HCT116 (cell line): ENCODE data around the gene SPSB3. TPM values are rescaled to one million over a fixed set of nuclear protein-coding genes. Genes with fewer than 3 reads are reported as not detected.

Experiments used
- ATAC-seq: fragments of 200-7000 bp; cut with Tn5 transposase; 2 replicates; pipeline ENCODE4 v1.9.1; 2020; ENCODE audit warnings: mild to moderate bottlenecking, moderate library complexity
- BruUV-seq: library from RNA; stranded (reverse); fragments of 400-500 nt; replicated peaks from 2 replicates; lab custom pipeline; 2021; lab: Mats Ljungman, UMichigan
- CTCF ChIA-PET: fragments of 300-600 bp; sonication (Branson Sonifier 250); formaldehyde crosslinking; loops from one replicate; lab custom pipeline; 2021; ENCODE audit warnings: antibody characterized with exemption; lab: Charles Lee
- POLR2A ChIA-PET: fragments of 300-600, 350-600 bp; sonication (Branson Sonifier 250); formaldehyde crosslinking; loops from one replicate; lab custom pipeline; 2021; ENCODE audit warnings: antibody characterized with exemption; lab: Charles Lee
- RAD21 ChIA-PET, 2 experiments: fragments of 300-600 bp; sonication (Branson Sonifier 250); formaldehyde crosslinking; loops; one replicate each; lab custom pipeline; 2023; ENCODE audit warnings: low total read pairs in 2 of 2; ENCODE audit not compliant: uncharacterized antibody in 2 of 2, unreplicated experiment in 2 of 2, low non-redundant PET in 1 of 2; lab: Charles Lee
- DNase-seq: peaks from one replicate; pipeline ENCODE4 v3.0.0-alpha.2; 2010; ENCODE audit warnings: low read depth, low spot score
- H2AFZ ChIP-seq: fragments of 200-600 bp; shearing (Covaris generic), sonication (generic); 2 replicates; pipeline ENCODE4 v1.6.1; 2017; ENCODE audit warnings: low read depth, mixed run types, mixed read lengths, antibody characterized with exemption, low read length; ENCODE audit not compliant: poor library complexity, severe bottlenecking
- H3K27ac ChIP-seq: 2 replicates; pipeline ENCODE4 v1.5.1; 2012; ENCODE audit warnings: low read depth, low read length
- H3K27me3 ChIP-seq: fragments of 200-600 bp; sonication (generic); 2 replicates; pipeline ENCODE4 v1.6.1; 2016; ENCODE audit warnings: mixed run types, low read length, mixed read lengths; ENCODE audit not compliant: insufficient read depth
- H3K36me3 ChIP-seq, 2 experiments: fragments of 200-500 bp in 1 of 2; fragments of 200-600 bp in 1 of 2; sonication (Bioruptor generic) in 1 of 2; sonication (generic) in 1 of 2; 2 replicates each; pipeline versions ENCODE4 v1.5.1 to v1.6.1; 2014 to 2016; ENCODE audit warnings: low read length in 2 of 2, inconsistent platforms in 1 of 2, mixed read lengths in 1 of 2, mixed run types in 1 of 2; ENCODE audit not compliant: insufficient read depth in 2 of 2, control insufficient read depth in 1 of 2
- H3K4me1 ChIP-seq, 2 experiments: fragments of 200-600 bp in 1 of 2; sonication (generic) in 1 of 2; 2 replicates each; pipeline versions ENCODE4 v1.5.1 to v1.6.1; 2012 to 2017; ENCODE audit warnings: low read length in 2 of 2, inconsistent platforms in 1 of 2, mild to moderate bottlenecking in 1 of 2, mixed read lengths in 1 of 2, mixed run types in 1 of 2, moderate library complexity in 1 of 2; ENCODE audit not compliant: insufficient read depth in 2 of 2, control insufficient read depth in 1 of 2
- H3K4me2 ChIP-seq: fragments of 200-600 bp; sonication (generic); 2 replicates; pipeline ENCODE4 v1.6.1; 2017; ENCODE audit warnings: mixed run types, low read length, mixed read lengths
- H3K4me3 ChIP-seq, 2 experiments: fragments of 200-600 bp in 1 of 2; sonication (generic) in 1 of 2; replicated peaks in 1 of 2; 2 replicates each; pipeline ENCODE4 v1.5.1; 2011 to 2016; ENCODE audit warnings: low read length in 2 of 2, control low read depth in 1 of 2, low read depth in 1 of 2, mild to moderate bottlenecking in 1 of 2, mixed read lengths in 1 of 2, mixed run types in 1 of 2
- H3K79me2 ChIP-seq: fragments of 200-600 bp; sonication (generic); 2 replicates; pipeline ENCODE4 v1.6.1; 2017; ENCODE audit warnings: mild to moderate bottlenecking, mixed run types, low read length, moderate library complexity, mixed read lengths; ENCODE audit not compliant: insufficient read depth
- H3K9ac ChIP-seq: fragments of 200-600 bp; sonication (generic); 2 replicates; pipeline ENCODE4 v1.6.1; 2016; ENCODE audit warnings: low read length, mixed read lengths
- H3K9me2 ChIP-seq: fragments of 200-600 bp; sonication (generic), shearing (Covaris generic); 2 replicates; pipeline ENCODE4 v1.6.1; 2017; ENCODE audit warnings: mixed run types, mild to moderate bottlenecking, moderate library complexity; ENCODE audit not compliant: insufficient read depth
- H3K9me3 ChIP-seq, 2 experiments: fragments of 200-500 bp in 1 of 2; fragments of 200-600 bp in 1 of 2; sonication (Bioruptor generic) in 1 of 2; sonication (generic) in 1 of 2; 2 replicates each; pipeline ENCODE4 v1.6.1; 2014 to 2017; ENCODE audit warnings: low read length in 2 of 2, mixed read lengths in 2 of 2, inconsistent platforms in 1 of 2, low read depth in 1 of 2, mild to moderate bottlenecking in 1 of 2, mixed run types in 1 of 2, moderate library complexity in 1 of 2; ENCODE audit not compliant: control insufficient read depth in 1 of 2, insufficient read depth in 1 of 2
- H4K20me1 ChIP-seq: fragments of 200-600 bp; sonication (generic), shearing (Covaris generic); 2 replicates; pipeline ENCODE4 v1.6.1; 2017; ENCODE audit warnings: mixed run types, mild to moderate bottlenecking, moderate library complexity; ENCODE audit not compliant: insufficient read depth
- ATF3 ChIP-seq: IDR thresholded peaks from 2 replicates; pipeline ENCODE4 v1.6.1; 2012
- CEBPB ChIP-seq: IDR thresholded peaks from 2 replicates; pipeline ENCODE4 v1.6.1; 2012; ENCODE audit warnings: low read depth
- EZH2phosphoT487 ChIP-seq: fragments of 200-600 bp; IDR thresholded peaks from 2 replicates; pipeline ENCODE4 v1.6.1; 2018; ENCODE audit warnings: antibody characterized with exemption, borderline replicate concordance
- FOSL1 ChIP-seq: IDR thresholded peaks from 2 replicates; pipeline ENCODE4 v1.6.1; 2012; ENCODE audit warnings: low read depth
- POLR2AphosphoS5 ChIP-seq: IDR thresholded peaks from 2 replicates; pipeline ENCODE4 v1.6.1; 2011; ENCODE audit warnings: mild to moderate bottlenecking, low read depth, low read length, moderate library complexity
- SIN3A ChIP-seq: IDR thresholded peaks from 2 replicates; pipeline ENCODE4 v1.6.1; 2012; ENCODE audit warnings: low read depth
- TCF7L2 ChIP-seq: IDR thresholded peaks from 2 replicates; pipeline ENCODE4 v1.7.0; 2011; ENCODE audit warnings: borderline replicate concordance, inconsistent platforms; ENCODE audit not compliant: insufficient read depth, insufficient read length; ENCODE audit errors: extremely low read depth
- ZBTB33 ChIP-seq: IDR thresholded peaks from 2 replicates; pipeline ENCODE4 v1.6.1; 2011; ENCODE audit warnings: mild to moderate bottlenecking, low read length, moderate library complexity; ENCODE audit not compliant: insufficient replicate concordance; ENCODE audit errors: extremely low read depth
- ZFX ChIP-seq: fragments of 450-650 bp; IDR thresholded peaks from 2 replicates; pipeline ENCODE4 v1.6.1; 2017
- intact Hi-C: fragments of 100-400 bp; cut with micrococcal nuclease; formaldehyde crosslinking; loops from 2 replicates; pipeline ENCODE4 v1.10.0; 2022
- total RNA-seq: library from RNA; stranded (reverse); gene quantifications from one replicate; pipeline ENCODE4 v1.2.1, GENCODE V29; 2021; ENCODE audit not compliant: unreplicated experiment

The SPSB3 gene
- total RNA-seq, 1 experiment from 2014 or later = 31.6 TPM

- TF ChIP-seq ZBTB33 (no peak), ATF3 (no peak), EZH2phosphoT487 (no peak), FOSL1 (no peak), POLR2AphosphoS5 (no peak), TCF7L2 (no peak)
Measured at GRCh38 chr16:1817716-1818115, 35.3 kb upstream of the SPSB3 start (continued).

GRCh38 chr16:1817276-1817589 lies 34.9 kb upstream of the SPSB3 start:
- no peak overlapping the region for H2AFZ ChIP-seq
- no peaks in the 10 kb centered on the region for H3K9me2 ChIP-seq
- no peaks in the 10 kb centered on the region for H4K20me1 ChIP-seq
- no peak overlapping the region for H3K4me3 ChIP-seq
- H3K27ac ChIP-seq = no peak overlapping the region
- peaks cover 6 to 9% of the 10 kb centered on the region in 2 experiments; a peak in 3 of 4 replicates for H3K4me1 ChIP-seq
- H3K4me2 ChIP-seq = no peak overlapping the region
- DNase-seq (no peak), ATAC-seq (no peak)
- H3K9me3 ChIP-seq = no peaks in the 10 kb centered on the region
- no peaks in the 10 kb centered on the region for H3K27me3 ChIP-seq
- H3K79me2 ChIP-seq = no peaks in the 10 kb centered on the region
- intact Hi-C loops = no loop called here
- no TSS peak for BruUV-seq
- ChIA-PET RAD21 (no interaction called here), CTCF (no interaction called here), POLR2A (no interaction called here)
- no peak overlapping the region for H3K9ac ChIP-seq
- H3K36me3 ChIP-seq = 0 out of 4 replicates have a peak, but pooled peaks cover 2 to 5% of the 10 kb centered on the region in 2 experiments
- no peak for TF ChIP-seq EZH2phosphoT487
- TF ChIP-seq CEBPB = no peak
- TF ChIP-seq SIN3A = no peak
- TF ChIP-seq ZFX = no peak
- TF ChIP-seq FOSL1 = no peak
